Ectodermal cell (in vitro differentiated cells): ENCODE data around the gene PDK3.

Experiments used
- H3K27ac ChIP-seq: 2 replicates; pipeline ENCODE4 v1.7.0; 2013; ENCODE audit warnings: mild to moderate bottlenecking, low read depth, low read length; ENCODE audit not compliant: insufficient read depth, poor library complexity, severe bottlenecking
- H3K27me3 ChIP-seq: 2 replicates; pipeline ENCODE4 v1.7.0; 2013; ENCODE audit warnings: mild to moderate bottlenecking, low read length; ENCODE audit not compliant: insufficient read depth, control insufficient read depth, poor library complexity, severe bottlenecking
- H3K36me3 ChIP-seq: one replicate; pipeline ENCODE4 v1.7.0; 2013; ENCODE audit warnings: low read length; ENCODE audit not compliant: control insufficient read depth, insufficient read depth
- H3K4me1 ChIP-seq: one replicate; pipeline ENCODE4 v1.7.0; 2013; ENCODE audit warnings: low read length; ENCODE audit not compliant: control insufficient read depth, insufficient read depth
- H3K4me3 ChIP-seq: 2 replicates; pipeline ENCODE4 v1.7.0; 2013; ENCODE audit warnings: low read depth, low read length, control low read depth; ENCODE audit not compliant: insufficient read depth
- H3K9me3 ChIP-seq: 2 replicates; pipeline ENCODE4 v1.7.0; 2013; ENCODE audit warnings: mild to moderate bottlenecking, low read length, moderate library complexity; ENCODE audit not compliant: control insufficient read depth
- WGBS, 2 experiments: methylation state at CpG; one replicate each; pipeline ENCODE4 v1.1.7; 2013; ENCODE audit warnings: missing lambda C conversion rate in 2 of 2; 5-methylcytosine and 5-hydroxymethylcytosine counted together

Gene PDK3

DNA sequence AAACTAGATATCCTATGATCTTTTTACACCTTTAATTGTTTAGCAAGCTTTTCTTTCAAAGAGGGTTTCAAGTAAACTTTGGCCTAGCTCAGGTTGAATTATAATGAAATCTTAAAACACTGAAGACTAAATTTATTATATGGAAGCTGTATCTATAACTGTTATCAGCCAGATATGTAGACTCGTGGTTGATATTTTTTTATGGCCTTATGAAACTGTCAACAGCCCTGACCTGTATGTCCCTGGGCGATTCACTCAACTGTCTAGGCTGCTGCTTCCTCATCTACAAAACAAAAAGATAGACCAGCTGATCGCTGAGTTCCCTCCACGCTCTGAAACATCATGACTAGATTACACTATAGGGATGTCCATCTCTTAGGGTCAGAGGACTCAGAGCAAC lies 21.2 kb upstream of the PDK3 start:
- whole genome bisulfite sequencing, 2 experiments = 90 to 98% methylated on average over 4 of the region's 4 CpGs

DNA sequence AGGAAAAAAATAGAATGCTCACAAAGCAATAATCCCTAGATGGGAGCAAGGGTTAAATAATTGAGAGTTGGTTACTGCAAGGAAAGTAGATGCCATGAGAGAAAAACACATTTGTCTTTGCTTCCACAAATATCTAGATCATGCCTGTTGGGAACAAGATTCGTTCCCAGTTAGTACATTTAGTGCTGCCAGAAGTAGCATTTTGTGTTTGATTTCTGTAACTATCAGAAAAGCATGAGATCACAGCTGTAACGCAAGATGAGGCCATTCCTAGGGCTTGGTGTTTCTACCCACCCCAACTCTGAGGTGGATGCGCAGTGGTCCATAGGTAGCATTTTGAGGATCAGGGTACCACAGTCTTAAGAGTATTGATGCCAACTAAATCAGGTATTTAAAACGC lies 20.4 kb upstream of the PDK3 start:
- Histone ChIP-seq H3K9me3 (no peaks in the 10 kb centered on the region), H3K27me3 (no peaks in the 10 kb centered on the region), H3K36me3 (no peaks in the 10 kb centered on the region), H3K27ac (no peak overlapping the region), H3K4me1 (no peaks in the 10 kb centered on the region), H3K4me3 (no peak overlapping the region)
- 96 to 98% methylated on average over 4 of the region's 4 CpGs for WGBS, 2 experiments

More for the DNA sequence above, 21.2 kb upstream of the PDK3 start:
- Histone ChIP-seq H3K4me1 (no peaks in the 10 kb centered on the region), H3K9me3 (no peaks in the 10 kb centered on the region), H3K27me3 (no peaks in the 10 kb centered on the region), H3K4me3 (no peak overlapping the region), H3K27ac (no peak overlapping the region), H3K36me3 (no peaks in the 10 kb centered on the region)

DNA sequence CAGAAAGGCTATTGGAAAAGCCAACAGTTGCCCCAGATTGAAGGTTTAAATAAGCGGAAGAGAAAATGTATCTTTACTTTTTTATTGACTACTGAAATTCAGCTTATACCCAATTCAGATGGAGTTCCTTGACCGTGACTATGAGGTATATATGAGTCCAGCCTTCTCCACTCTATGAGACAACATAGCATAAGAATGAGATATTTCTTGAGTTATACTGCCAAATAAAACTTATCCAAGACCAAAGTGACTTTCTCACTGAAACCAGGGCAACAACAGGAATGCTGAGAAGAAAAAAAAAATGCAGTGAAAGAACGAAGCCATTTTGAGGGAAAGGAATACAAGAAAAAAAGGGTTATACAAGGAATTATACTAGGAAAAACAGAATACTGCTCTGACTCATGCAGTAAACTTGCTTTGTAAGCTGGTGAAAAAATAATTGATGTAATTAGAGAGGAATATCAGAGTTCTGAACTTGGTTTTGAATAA lies 16.3 kb upstream of the PDK3 start:
- 86 to 97% methylated on average over 1 to 3 of the region's 3 CpGs for WGBS, 2 experiments
- Histone ChIP-seq H3K27ac (no peak overlapping the region), H3K36me3 (no peaks in the 10 kb centered on the region), H3K27me3 (no peaks in the 10 kb centered on the region), H3K4me1 (no peaks in the 10 kb centered on the region), H3K4me3 (no peak overlapping the region), H3K9me3 (no peaks in the 10 kb centered on the region)

DNA sequence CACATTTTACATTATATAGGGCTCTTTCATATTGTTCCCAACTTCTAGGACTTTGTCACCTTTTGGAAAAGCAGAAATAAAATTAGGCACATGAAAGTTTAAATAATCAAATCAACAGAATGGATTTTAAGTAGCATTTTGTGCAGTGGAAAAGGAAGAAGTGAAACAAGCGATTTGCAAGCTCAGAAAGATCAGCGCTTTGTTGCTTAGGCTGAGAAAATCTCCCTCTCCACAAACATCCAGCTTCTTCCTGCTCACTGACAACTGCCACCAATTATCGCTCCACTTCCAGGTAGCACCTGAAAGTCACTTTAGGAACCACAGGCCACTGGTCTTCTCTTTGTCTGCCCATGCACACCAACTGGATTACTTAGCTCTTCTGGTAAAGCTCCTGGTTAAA lies 2.0 kb upstream of the PDK3 start:
- H3K4me3 ChIP-seq = no peak overlapping the region
- no peak overlapping the region for H3K27ac ChIP-seq
- no peaks in the 10 kb centered on the region for H3K27me3 ChIP-seq
- H3K9me3 ChIP-seq = no peaks in the 10 kb centered on the region
- H3K4me1 ChIP-seq = no peaks in the 10 kb centered on the region
- H3K36me3 ChIP-seq = no peaks in the 10 kb centered on the region
- 90 to 97% methylated on average over 3 of the region's 3 CpGs for WGBS, 2 experiments

DNA sequence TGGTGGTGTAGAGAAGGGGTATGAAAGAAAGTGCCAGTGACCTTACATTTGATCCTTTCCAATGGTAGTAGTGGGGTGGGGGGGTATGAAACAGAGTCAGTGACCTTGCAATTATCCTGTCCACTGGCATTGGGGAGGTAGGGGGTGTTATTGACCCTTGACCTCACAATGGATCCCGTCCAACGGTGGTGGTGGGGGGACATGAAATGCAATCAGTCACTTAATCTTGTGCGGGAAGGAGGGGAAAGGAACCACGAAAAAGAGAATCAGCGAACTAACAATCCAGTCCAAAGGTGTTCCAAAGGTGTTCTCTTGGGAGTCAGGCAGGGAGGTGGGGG lies 619 bp upstream of the PDK3 start:
- Histone ChIP-seq H3K27ac (no peak overlapping the region), H3K36me3 (no peaks in the 10 kb centered on the region), H3K4me3 (peak overlapping the region; percentile 58), H3K4me1 (no peaks in the 10 kb centered on the region), H3K27me3 (no peaks in the 10 kb centered on the region), H3K9me3 (no peaks in the 10 kb centered on the region)
- whole genome bisulfite sequencing, 2 experiments = 8 to 12% methylated on average over 5 of the region's 5 CpGs

DNA sequence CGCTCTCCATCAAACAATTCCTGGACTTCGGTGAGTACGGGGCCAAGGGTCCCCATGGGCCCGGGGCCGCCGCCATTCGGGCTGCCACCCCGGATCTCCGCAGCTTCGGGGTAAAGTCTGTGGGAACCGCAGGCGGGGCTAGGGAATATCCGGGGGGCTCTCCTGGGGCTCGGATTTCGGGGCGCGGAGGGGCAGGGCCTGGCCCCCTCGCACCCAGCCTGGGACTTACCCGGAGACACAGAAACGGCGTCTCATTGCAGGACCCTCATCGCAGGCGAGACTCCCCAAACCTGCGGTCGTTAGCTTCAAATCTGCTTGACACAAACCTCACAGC lies 413 bp downstream of the PDK3 start:
- Histone ChIP-seq H3K27ac (no peak overlapping the region), H3K36me3 (no peaks in the 10 kb centered on the region), H3K27me3 (no peaks in the 10 kb centered on the region), H3K9me3 (no peaks in the 10 kb centered on the region), H3K4me1 (no peaks in the 10 kb centered on the region), H3K4me3 (peak overlapping the region; percentile 58)
- 0 to 2% methylated on average over 25 of the region's 25 CpGs for WGBS, 2 experiments

DNA sequence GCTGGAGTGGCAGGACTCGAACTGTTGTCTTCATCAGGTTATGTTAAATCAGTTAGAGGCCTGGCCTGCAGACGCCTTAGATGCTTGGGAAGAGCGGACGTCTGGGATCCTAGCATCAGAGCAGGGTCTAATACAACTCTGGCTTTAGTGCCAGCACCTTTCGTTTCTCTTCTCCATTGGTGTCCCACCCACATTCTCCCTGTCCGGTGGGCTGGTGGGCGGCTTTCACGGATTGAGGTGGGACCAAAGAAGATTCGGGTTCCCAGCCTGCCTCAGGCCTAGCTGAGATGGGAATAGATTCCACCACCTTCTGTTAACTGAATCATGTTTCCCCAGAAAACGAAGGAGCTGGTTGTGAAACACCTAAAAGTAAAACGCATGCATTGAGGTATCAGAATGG lies 939 bp downstream of the PDK3 start:
- H3K9me3 ChIP-seq = no peaks in the 10 kb centered on the region
- no peak overlapping the region for H3K27ac ChIP-seq
- H3K4me3 ChIP-seq = peak overlapping the region; percentile 58
- no peaks in the 10 kb centered on the region for H3K4me1 ChIP-seq
- no peaks in the 10 kb centered on the region for H3K27me3 ChIP-seq
- 58 to 61% methylated on average over 11 of the region's 11 CpGs for WGBS, 2 experiments
- no peaks in the 10 kb centered on the region for H3K36me3 ChIP-seq

DNA sequence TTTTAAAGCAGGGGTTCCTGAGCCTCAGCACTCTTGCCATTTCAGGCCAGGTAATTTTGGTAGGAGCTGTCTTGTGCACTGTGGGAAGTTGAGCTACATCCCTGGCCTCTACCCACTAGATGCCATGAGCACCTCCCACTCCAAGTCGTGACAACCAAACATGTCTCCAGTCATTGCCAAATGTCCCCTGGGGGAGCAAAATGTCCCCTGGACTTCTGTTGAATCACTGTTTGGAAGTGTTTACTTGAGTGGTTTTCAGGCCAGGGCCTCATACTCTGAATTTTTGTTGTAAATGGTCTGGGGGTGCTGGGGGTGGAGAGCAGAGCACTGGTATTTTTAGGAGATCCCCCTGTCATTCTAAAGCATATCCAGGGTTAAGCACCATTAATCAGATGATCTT lies 3.2 kb downstream of the PDK3 start:
- Histone ChIP-seq H3K4me1 (no peaks in the 10 kb centered on the region), H3K36me3 (no peaks in the 10 kb centered on the region), H3K4me3 (no peak overlapping the region), H3K27me3 (no peaks in the 10 kb centered on the region), H3K27ac (no peak overlapping the region), H3K9me3 (no peaks in the 10 kb centered on the region)
- 75 to 100% methylated on average over 1 of the region's 1 CpG for WGBS, 2 experiments

DNA sequence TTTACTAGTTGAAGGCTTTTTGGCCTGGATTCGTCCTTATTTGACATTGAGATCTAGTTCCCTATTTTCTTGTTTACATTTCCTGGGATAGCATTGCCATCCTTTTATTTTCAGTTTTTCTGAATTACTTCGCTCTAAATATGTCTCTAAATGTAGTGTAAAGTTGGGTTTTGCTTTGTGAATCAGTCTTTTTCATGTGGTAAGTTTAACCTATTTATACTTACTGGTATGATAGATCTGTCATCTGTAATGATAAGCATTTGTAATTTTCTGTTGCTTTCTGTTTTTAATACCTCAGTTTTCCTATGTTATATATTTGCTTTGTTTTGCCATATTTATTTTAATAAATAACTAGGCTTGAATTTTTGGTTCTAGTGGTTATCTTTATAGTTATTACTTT lies 6.7 kb downstream of the PDK3 start:
- no peak overlapping the region for H3K27ac ChIP-seq
- no peaks in the 10 kb centered on the region for H3K9me3 ChIP-seq
- no peaks in the 10 kb centered on the region for H3K27me3 ChIP-seq
- H3K4me1 ChIP-seq = no peaks in the 10 kb centered on the region
- no peak overlapping the region for H3K4me3 ChIP-seq
- WGBS, 2 experiments = 70 to 79% methylated on average over 1 to 2 of the region's 2 CpGs
- no peaks in the 10 kb centered on the region for H3K36me3 ChIP-seq

DNA sequence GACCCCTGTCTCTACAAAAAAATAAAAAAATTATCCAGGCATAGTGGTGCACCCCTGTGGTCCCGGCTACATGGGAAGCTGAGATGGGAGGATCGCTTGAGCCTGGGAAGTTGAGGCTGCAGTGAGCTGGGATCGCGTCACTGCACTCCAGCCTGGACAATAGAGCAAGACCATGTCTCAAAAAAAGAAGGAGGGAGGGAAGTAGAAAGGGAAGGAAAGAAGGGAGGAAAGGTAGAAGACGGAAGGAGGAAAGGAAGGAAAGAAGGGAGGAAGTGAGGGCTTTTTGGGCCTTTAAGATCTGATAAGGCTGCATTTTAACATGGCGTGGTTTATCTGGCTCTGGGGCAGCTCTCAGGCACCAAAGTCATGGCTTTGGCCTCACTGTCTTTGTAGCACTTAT lies 10.4 kb downstream of the PDK3 start:
- H3K36me3 ChIP-seq = no peaks in the 10 kb centered on the region
- no peaks in the 10 kb centered on the region for H3K27me3 ChIP-seq
- no peaks in the 10 kb centered on the region for H3K9me3 ChIP-seq
- H3K4me1 ChIP-seq = no peaks in the 10 kb centered on the region
- 94 to 97% methylated on average over 6 of the region's 6 CpGs for WGBS, 2 experiments
- H3K27ac ChIP-seq = no peak overlapping the region
- no peak overlapping the region for H3K4me3 ChIP-seq

DNA sequence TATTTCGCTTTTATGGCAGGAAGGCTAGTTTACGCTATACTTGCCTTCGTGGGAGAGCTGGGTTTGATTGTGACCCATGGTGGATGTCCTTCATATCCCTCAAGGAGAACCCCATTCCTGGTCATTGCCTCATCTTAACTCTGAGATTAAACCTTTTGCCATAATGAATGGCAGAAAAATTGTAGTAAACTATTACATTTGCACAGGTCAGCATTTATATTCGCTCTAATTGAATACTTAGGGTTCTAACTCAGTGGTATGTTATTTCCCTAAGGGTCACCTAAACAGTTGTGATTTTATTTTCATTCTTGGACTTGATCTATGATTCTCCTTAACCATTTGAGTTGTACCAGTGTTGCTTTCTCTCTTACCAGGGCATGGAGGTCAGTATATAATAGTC lies 13.4 kb downstream of the PDK3 start:
- H3K4me1 ChIP-seq = no peaks in the 10 kb centered on the region
- no peaks in the 10 kb centered on the region for H3K27me3 ChIP-seq
- no peaks in the 10 kb centered on the region for H3K36me3 ChIP-seq
- WGBS, 2 experiments = 93 to 100% methylated on average over 3 to 4 of the region's 4 CpGs
- H3K9me3 ChIP-seq = no peaks in the 10 kb centered on the region
- H3K4me3 ChIP-seq = no peak overlapping the region
- no peak overlapping the region for H3K27ac ChIP-seq
